DMS114 treated with DMSO at 0.1 percent for 48 hours (cell line): ENCODE measurements around the gene IL6.
"Not testable (repeated sequence)": the region's sequence is repeated elsewhere in the genome, so short reads cannot be mapped to it uniquely, and the experiment has no call there.

Experiments used
- DNase-seq: peaks from one replicate; lab custom pipeline; 2025; ENCODE audit not compliant: unreplicated experiment; lab: John Stamatoyannopoulos, UW

Gene IL6

DNA sequence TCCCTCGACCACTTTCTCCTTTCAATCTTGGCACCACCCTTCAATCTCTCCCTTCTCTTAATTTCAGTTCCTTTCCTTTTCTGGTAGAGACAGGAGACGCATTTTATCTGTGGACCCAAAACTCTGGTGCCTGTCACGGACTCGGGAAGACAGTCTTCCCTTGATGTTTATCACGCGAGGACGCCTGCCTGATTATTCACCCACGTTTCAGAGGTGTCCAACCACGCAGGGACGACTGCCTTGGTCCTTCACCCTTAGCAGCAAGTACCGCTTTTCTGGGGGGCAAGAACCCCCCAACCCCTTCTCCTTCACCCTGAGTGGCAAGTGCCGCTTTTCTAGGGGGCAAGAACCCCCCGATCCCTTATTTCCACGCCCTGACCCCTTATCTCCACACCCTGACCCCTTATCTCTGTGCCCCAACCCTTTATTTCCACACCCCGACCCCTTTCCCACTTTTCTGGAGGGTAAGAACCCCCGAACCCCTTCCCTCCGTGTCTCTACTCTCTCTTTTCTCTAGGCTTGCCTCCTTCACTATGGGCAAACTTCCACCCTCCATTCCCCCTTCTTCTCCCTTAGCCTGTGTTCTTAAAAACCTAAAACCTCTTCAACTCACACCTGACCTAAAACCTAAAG, 22.9 kb upstream of the IL6 start:
- not testable (repeated sequence) for DNase-seq

DNA sequence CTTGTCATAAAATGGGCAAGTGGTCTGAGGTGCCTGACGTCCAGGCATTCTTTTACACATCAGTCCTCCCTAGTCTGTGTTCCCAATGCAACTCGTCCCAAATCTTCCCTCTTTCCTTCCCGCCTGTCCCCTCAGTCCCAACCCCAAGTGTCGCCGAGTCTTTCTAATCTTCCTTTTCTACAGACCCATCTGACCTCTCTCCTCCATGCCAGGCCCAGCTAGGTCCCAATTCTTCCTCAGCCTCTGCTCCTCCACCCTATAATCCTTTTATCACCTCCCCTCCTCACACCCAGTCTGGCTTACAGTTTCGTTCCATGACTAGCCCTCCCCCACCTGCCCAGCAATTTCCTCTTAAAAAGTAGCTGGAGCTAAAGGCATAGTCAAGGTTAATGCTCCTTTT, 22.3 kb upstream of the IL6 start:
- DNase-seq = not testable (repeated sequence)

GRCh38 chr7:22705874-22706273, 21.1 kb upstream of the IL6 start:
- DNase-seq = not testable (repeated sequence)

- DNase-seq = not testable (repeated sequence)
Measured at GRCh38 chr7:22707026-22707691, 19.8 kb upstream of the IL6 start.

DNA sequence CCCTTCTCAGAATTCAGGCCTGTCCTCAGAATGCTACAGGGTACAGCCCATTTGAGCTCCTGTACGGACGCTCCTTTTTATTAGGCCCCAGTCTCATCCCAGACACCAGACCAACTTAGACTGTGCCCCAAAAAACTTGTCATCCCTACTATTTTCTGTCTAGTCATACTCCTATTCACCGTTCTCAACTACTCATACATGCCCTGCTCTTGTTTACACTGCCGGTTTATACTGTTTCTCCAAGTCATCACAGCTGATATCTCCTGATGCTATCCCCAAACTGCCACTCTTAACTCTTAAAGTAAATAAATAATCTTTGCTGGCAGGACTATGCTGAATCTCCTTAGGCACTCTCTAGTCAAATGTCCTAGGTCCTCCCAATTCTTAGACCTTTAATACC, 18.8 kb upstream of the IL6 start:
- not testable (repeated sequence) for DNase-seq

DNA sequence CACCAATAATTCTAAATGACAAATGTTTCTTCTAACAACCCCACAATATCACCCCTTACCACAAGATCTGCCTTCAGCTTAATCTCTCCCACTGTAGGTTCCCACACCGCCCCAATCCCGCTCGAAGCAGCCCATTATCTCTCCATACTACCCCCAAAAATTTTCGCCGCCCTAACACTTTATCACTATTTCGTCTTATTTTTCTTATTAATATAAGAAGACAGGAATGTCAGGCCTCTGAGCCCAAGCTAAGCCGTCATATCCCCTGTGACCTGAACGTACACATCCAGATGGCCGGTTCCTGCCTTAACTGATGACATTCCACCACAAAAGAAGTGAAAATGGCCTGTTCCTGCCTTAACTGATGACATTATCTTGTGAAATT, 18.3 kb upstream of the IL6 start:
- not testable (repeated sequence) for DNase-seq

GRCh38 chr7:22709062-22709829, 17.8 kb upstream of the IL6 start:
- not testable (repeated sequence) for DNase-seq

DNA sequence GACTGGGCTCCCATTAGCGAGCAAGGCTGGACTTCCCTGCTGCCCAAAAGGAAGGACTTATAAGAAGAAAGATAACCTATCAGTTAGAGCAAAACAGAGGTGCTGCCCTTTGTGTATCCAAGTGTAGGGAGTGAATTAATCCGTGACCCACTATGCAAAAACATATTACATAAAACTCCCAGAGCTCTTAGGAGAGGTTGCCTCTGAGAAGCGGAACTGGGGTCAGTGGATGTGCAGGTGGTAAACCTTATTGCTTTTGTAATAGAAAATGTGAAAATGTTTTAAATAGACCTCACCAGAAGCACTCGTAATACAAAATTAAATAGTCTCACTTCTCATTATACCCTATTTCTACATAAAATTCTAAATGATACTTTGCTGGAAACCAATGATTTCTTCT, 17.1 kb upstream of the IL6 start:
- DNase-seq = no peak

GRCh38 chr7:22712999-22713398, 14.0 kb upstream of the IL6 start:
- DNase-seq = no peak

DNA sequence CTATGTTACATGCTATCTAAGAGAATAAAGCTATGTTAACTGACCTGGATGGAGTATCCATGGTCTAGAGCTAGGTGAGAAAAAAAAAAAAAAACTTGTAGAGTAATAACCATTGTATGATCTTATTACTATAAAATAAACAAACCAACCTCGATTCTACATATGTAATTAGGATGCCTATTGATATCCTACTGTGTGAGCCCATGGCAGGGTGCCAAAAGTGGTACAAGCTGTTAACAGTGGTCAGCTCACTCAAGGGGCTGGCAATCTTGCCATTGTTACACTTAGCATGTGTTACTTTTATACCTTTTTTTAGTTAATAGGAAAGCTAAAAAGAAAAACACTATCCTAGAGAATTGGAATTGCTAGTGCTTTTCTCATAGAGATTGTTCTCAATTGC, 13.5 kb upstream of the IL6 start:
- DNase-seq = no peak

DNA sequence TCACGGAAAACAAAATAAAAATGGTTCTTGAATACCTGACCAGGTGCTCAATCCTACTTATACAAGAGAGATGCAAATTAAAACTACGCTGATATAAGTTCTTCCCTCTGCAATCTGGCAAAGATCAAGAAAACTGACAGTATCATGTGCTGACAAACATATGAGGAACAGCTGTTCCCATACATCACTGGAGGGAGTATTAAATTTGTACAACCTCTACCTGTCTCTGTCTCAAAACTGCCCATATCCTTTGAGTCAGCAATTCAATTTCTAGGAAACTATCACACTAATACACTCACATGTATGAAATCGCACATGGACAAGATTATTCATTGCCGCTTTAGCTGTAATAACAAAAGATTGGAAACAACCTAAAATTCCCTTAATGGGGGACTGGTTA, 11.0 kb upstream of the IL6 start:
- no peak for DNase-seq

GRCh38 chr7:22717760-22718159, 9.2 kb upstream of the IL6 start:
- no peak for DNase-seq

DNA sequence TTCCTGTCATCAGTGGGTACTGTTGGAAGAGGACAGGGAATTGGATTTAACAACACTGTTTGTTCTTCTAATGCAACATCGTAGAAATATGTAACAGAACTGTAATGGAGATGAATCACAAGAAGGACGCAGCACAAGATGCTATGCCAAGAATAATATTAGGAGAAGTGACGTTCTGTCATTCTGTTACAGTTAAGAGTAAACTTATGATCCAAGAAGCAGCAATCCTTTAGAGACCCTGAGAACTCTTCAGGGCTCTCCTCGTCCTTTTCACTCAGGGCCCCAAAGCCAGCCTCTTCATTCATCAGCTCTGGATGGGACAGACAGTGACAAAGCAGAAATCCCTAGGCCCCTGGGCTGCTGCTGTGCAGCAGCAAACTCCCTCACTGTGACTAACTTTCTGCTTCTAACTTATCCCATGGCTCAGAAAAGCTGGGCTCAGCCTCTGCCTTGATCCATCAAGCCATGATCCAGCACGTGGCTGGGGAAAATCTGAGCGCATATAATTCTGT, 8.7 kb upstream of the IL6 start:
- no peak for DNase-seq

DNA sequence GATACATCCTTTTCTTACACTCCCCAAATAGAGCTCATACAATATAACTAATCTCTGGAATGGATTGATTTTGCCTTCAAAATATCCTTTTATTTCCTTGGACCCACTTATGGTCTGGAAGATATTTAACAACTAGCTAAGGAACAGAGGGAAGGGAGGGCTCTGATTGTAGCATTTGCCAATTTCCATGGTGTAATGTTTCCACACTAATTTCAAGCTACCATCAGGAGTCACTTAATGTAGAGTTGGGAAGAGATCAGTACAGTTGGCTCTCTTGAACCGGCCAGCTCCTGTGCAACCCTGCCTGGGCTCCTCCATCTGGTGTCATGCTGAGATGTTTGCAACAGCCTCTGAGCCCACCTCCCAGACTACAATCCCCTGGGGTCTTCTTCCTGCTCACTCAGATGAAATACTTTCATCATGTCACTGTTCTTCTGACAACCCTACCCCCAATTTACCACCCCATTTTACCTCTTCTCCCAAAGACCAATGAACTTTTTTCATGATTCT, 8.0 kb upstream of the IL6 start:
- no peak for DNase-seq

GRCh38 chr7:22720791-22721786, 5.9 kb upstream of the IL6 start:
- DNase-seq = no peak

DNA sequence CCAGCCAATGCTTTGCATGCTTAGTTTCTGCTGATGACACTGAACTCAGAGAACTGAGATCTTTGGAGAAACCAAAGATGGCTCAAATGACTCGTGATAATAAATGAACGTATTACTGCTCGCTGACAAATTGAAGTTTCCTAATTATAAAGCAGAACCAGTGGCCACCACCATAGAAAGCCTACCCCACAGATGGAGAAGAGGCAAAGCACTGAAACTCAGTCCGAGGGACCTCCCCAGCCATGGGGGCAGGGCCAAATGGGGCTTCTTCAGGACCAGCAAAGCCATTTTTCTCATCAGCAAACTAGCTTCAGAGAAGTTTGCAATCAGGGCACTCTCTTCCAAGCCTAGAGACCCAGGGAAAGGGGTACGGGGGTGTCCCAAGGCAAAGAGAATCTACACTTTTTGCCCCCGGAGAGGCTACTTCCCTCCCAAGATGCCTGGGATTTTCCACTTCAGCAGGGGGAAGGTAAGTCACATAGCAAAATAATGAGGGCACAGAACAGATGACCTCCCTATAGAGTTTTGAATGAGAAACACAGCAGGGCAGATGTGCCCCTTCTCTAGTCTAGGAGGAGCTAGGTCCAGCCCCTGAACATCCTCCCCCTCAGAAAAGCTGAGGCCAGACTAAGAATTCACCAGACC, 4.3 kb upstream of the IL6 start:
- DNase-seq = no peak

DNA sequence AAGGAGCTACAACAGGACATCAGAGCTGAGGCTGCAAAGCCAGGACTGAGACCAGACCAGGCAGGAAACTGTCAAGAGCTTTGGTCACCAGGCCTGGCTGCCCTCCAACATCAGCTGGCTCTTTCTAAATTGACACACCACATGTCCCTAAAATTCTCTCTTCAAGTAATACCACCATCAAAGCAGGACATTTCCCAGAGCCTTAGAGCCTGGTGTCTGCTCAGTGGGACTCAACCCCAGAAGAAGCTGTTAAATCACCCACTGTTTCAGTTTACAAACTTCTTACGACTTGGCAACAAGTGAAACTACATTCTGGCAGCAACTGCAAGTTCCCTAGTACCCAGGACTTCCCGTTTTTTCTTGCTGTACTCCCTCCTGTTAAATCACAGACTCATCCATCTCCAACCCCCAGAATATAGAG, 3.8 kb upstream of the IL6 start:
- DNase-seq = no peak

GRCh38 chr7:22723637-22724036, 3.4 kb upstream of the IL6 start:
- no peak for DNase-seq

- no peak for DNase-seq
Measured at GRCh38 chr7:22724861-22725260, 2.1 kb upstream of the IL6 start.

GRCh38 chr7:22725585-22725984, 1.4 kb upstream of the IL6 start:
- DNase-seq = peak; percentile 5
